NOMO-1 (cell line): Measurements from ENCODE around the gene CCDC152.
"Not testable (repeated sequence)": the region's sequence is repeated elsewhere in the genome, so short reads cannot be mapped to it uniquely, and the experiment has no call there.

Experiments used
- DNase-seq, 2 experiments: peaks; one replicate each; lab custom pipeline; 2025; ENCODE audit not compliant: unreplicated experiment in 2 of 2; lab: John Stamatoyannopoulos, UW

The CCDC152 gene

GRCh38 chr5:42843675-42844292 is 87.2 kb downstream of the CCDC152 start:
- no peak for DNase-seq

GRCh38 chr5:42844408-42844807 is 87.8 kb downstream of the CCDC152 start:
- DNase-seq, result not testable (repeated sequence)

GRCh38 chr5:42848545-42848944 is 91.9 kb downstream of the CCDC152 start:
- no peak for DNase-seq

GRCh38 chr5:42851481-42851880 is 94.9 kb downstream of the CCDC152 start:
- DNase-seq, result no peak
